Measurements from ENCODE around the gene TSPO. TPM values are rescaled to one million over a fixed set of nuclear protein-coding genes. Genes with fewer than 3 reads are reported as not detected.

Gene TSPO
- polyA plus RNA-seq, 3 donors, result 491 to 2,663 (median 2,230) TPM

GRCh38 chr22:43135565-43135964 lies 15.8 kb upstream of the TSPO start:
- Histone ChIP-seq H2AFZ (ENCODE audit: insufficient read depth, low read depth, low read length, poor library complexity, severe bottlenecking) (no peak overlapping the region), H3K9me3 (replicated peaks in 1 of 2; ENCODE audit: control insufficient read depth in 1 of 2, insufficient read depth in 1 of 2, low read length in 2 of 2) (no peaks in the 10 kb centered on the region), H3K4me2 (replicated peaks; ENCODE audit: extremely low read depth, low read length, poor library complexity, severe bottlenecking) (no peak overlapping the region), H4K20me1 (ENCODE audit: insufficient read depth, low read length) (no peaks in the 10 kb centered on the region), H3K36me3 (replicated peaks in 1 of 2; ENCODE audit: control insufficient read depth in 1 of 2, insufficient read depth in 2 of 2, low read length in 2 of 2) (peaks cover 20 to 81% of the 10 kb centered on the region in 2 donors), H3K27me3 (ENCODE audit: control insufficient read depth in 2 of 2, insufficient read depth in 2 of 2, low read length in 2 of 2) (no peaks in the 10 kb centered on the region), H3K4me1 (ENCODE audit: control insufficient read depth in 1 of 2, insufficient read depth in 2 of 2, low read length in 2 of 2) (peaks cover 10 to 13% of the 10 kb centered on the region in 2 donors), H3K9ac (ENCODE audit: insufficient read depth, low read length, poor library complexity, severe bottlenecking) (no peak overlapping the region), H3K27ac (ENCODE audit: low read depth in 1 of 2, low read length in 2 of 2) (no peak overlapping the region), H3K79me2 (ENCODE audit: insufficient read depth, low read length) (no peaks in the 10 kb centered on the region), H3K4me3 (replicated peaks in 1 of 3; ENCODE audit: low read depth in 2 of 3, low read length in 3 of 3) (no peak overlapping the region)
- DNase-seq, result no peak
- Mint-ChIP-seq H3K4me1 (peaks cover 14% of the 10 kb centered on the region), H3K27me3 (ENCODE audit: low read depth in 3 of 3) (no peaks in the 10 kb centered on the region), H3K27ac (peak overlapping the region in 1 of 7 donors; percentile 11), H3K36me3 (peaks cover 46 to 83% of the 10 kb centered on the region in 2 donors), H3K4me3 (no peak overlapping the region), H3K9me3 (peaks cover 0 to 2% (median 0%) of the 10 kb centered on the region in 7 donors)
- no CpG with 5 or more reads among the region's 5 CpGs for WGBS (ENCODE audit: insufficient coverage)
- TF ChIP-seq CTCF (IDR thresholded peaks at IDR 0.05), result no peak
- intact Hi-C loops (cut with micrococcal nuclease), result no loop called here

GRCh38 chr22:43136255-43136654 lies 15.1 kb upstream of the TSPO start:
- intact Hi-C loops (cut with micrococcal nuclease), result no loop called here

More at GRCh38 chr22:43136255-43136654, 15.1 kb upstream of the TSPO start:
- peaks cover 0 to 2% (median 0%) of the 10 kb centered on the region in 7 donors for H3K9me3 Mint-ChIP-seq
- H3K27ac Mint-ChIP-seq, result peak overlapping the region in 4 of 7 donors; percentile 18 to 83 (median 58)
- peak in 2 of 3 donors; percentile 39 to 53 for DNase-seq
- Histone ChIP-seq H3K9ac (ENCODE audit: insufficient read depth, low read length, poor library complexity, severe bottlenecking) (no peak overlapping the region), H3K4me3 (replicated peaks in 1 of 3; ENCODE audit: low read depth in 2 of 3, low read length in 3 of 3) (no peak overlapping the region), H3K27me3 (ENCODE audit: control insufficient read depth in 2 of 2, insufficient read depth in 2 of 2, low read length in 2 of 2) (no peaks in the 10 kb centered on the region), H3K79me2 (ENCODE audit: insufficient read depth, low read length) (peaks cover 2% of the 10 kb centered on the region), H3K36me3 (replicated peaks in 1 of 2; ENCODE audit: control insufficient read depth in 1 of 2, insufficient read depth in 2 of 2, low read length in 2 of 2) (peaks cover 20 to 83% of the 10 kb centered on the region in 2 donors), H3K27ac (ENCODE audit: low read depth in 1 of 2, low read length in 2 of 2) (peak overlapping the region in 1 of 2 donors; percentile 48), H3K9me3 (replicated peaks in 1 of 2; ENCODE audit: control insufficient read depth in 1 of 2, insufficient read depth in 1 of 2, low read length in 2 of 2) (no peaks in the 10 kb centered on the region), H3K4me2 (replicated peaks; ENCODE audit: extremely low read depth, low read length, poor library complexity, severe bottlenecking) (no peak overlapping the region), H3K4me1 (ENCODE audit: control insufficient read depth in 1 of 2, insufficient read depth in 2 of 2, low read length in 2 of 2) (peaks cover 10 to 13% of the 10 kb centered on the region in 2 donors), H4K20me1 (ENCODE audit: insufficient read depth, low read length) (no peaks in the 10 kb centered on the region), H2AFZ (ENCODE audit: insufficient read depth, low read depth, low read length, poor library complexity, severe bottlenecking) (peak overlapping the region; percentile 61)
- WGBS (ENCODE audit: insufficient coverage), result 26% methylated on average over 9 of the region's 9 CpGs
- peak overlapping the region; percentile 16 to 42 for H3K4me3 Mint-ChIP-seq
- no peaks in the 10 kb centered on the region for H3K27me3 Mint-ChIP-seq (ENCODE audit: low read depth in 3 of 3)
- peaks cover 50 to 87% of the 10 kb centered on the region in 2 donors for H3K36me3 Mint-ChIP-seq
- peaks cover 17% of the 10 kb centered on the region for H3K4me1 Mint-ChIP-seq
- TF ChIP-seq CTCF (IDR thresholded peaks at IDR 0.05), result peak; percentile 70
